Neural cell (in vitro differentiated cells): ENCODE data around the gene GRIA1. TPM values are rescaled to one million over a fixed set of nuclear protein-coding genes. Genes with fewer than 3 reads are reported as not detected.

Experiments used
- H2AFZ ChIP-seq: fragments of 200-600, 300-800 bp; sonication (generic), shearing (Covaris generic); 2 replicates; pipeline ENCODE4 v1.6.0; 2014; ENCODE audit warnings: low read depth, mild to moderate bottlenecking, antibody characterized with exemption, low read length, moderate library complexity
- H3F3A ChIP-seq: fragments of 200-600 bp; shearing (Covaris generic); 2 replicates; pipeline ENCODE4 v1.6.1; 2016; ENCODE audit warnings: mild to moderate bottlenecking, moderate library complexity, mixed read lengths, antibody characterized with exemption, low read length; ENCODE audit not compliant: insufficient read depth, poor library complexity, severe bottlenecking
- H3K27ac ChIP-seq: fragments of 200-600, 300-800 bp; sonication (generic), shearing (Covaris generic); 2 replicates; pipeline ENCODE4 v1.5.1; 2014; ENCODE audit warnings: mild to moderate bottlenecking, low read length, moderate library complexity
- H3K27me3 ChIP-seq: fragments of 300-800, 200-600 bp; sonication (generic), shearing (Covaris generic); 2 replicates; pipeline ENCODE4 v1.6.0; 2014; ENCODE audit warnings: mild to moderate bottlenecking, low read depth, low read length, moderate library complexity; ENCODE audit not compliant: insufficient read depth
- H3K36me3 ChIP-seq: fragments of 300-800, 200-600 bp; sonication (generic), shearing (Covaris generic); 2 replicates; pipeline ENCODE4 v1.5.1; 2014; ENCODE audit warnings: mild to moderate bottlenecking, antibody characterized with exemption, low read length, moderate library complexity; ENCODE audit not compliant: insufficient read depth
- H3K4me2 ChIP-seq: fragments of 300-800, 200-600 bp; sonication (generic), shearing (Covaris generic); 2 replicates; pipeline ENCODE4 v1.6.0; 2014; ENCODE audit warnings: mild to moderate bottlenecking, low read length
- H3K4me3 ChIP-seq: fragments of 300-800, 200-600 bp; sonication (generic), shearing (Covaris generic); 2 replicates; pipeline ENCODE4 v1.5.1; 2014; ENCODE audit warnings: mild to moderate bottlenecking, low read length, moderate library complexity
- H3K79me2 ChIP-seq: fragments of 200-600 bp; shearing (Covaris generic); replicated peaks from 2 replicates; pipeline ENCODE4 v1.6.0; 2014; ENCODE audit warnings: mild to moderate bottlenecking, low read length, moderate library complexity; ENCODE audit not compliant: insufficient read depth
- H3K9ac ChIP-seq: fragments of 300-800, 200-600 bp; sonication (generic), shearing (Covaris generic); 2 replicates; pipeline ENCODE4 v1.6.1; 2016; ENCODE audit warnings: mild to moderate bottlenecking, low read length, mixed read lengths
- H3K9me2 ChIP-seq: fragments of 200-600 bp; shearing (Covaris generic); 2 replicates; pipeline ENCODE4 v1.6.1; 2016; ENCODE audit warnings: mild to moderate bottlenecking, low read length, mixed read lengths; ENCODE audit not compliant: insufficient read depth
- H3K9me3 ChIP-seq: fragments of 200-600, 300-800 bp; sonication (generic), shearing (Covaris generic); 2 replicates; pipeline ENCODE4 v1.6.1; 2016; ENCODE audit warnings: mild to moderate bottlenecking, mixed run types, low read length, moderate library complexity, mixed read lengths
- H4K20me1 ChIP-seq: fragments of 200-600 bp; shearing (Covaris generic); 2 replicates; pipeline ENCODE4 v1.6.1; 2016; ENCODE audit warnings: mild to moderate bottlenecking, mixed run types; ENCODE audit not compliant: insufficient read depth
- EP300 ChIP-seq: fragments of 450-650 bp; conservative IDR thresholded peaks from 2 replicates; pipeline ENCODE4 v1.6.1; 2014; ENCODE audit warnings: antibody characterized with exemption, mild to moderate bottlenecking, moderate library complexity; ENCODE audit not compliant: poor library complexity, severe bottlenecking
- EZH2 ChIP-seq: fragments of 200-600, 300-800 bp; shearing (Covaris generic), sonication (generic); IDR thresholded peaks from 2 replicates; pipeline ENCODE4 v1.6.1; 2014; ENCODE audit warnings: antibody characterized with exemption, low read length, borderline replicate concordance, mild to moderate bottlenecking; ENCODE audit not compliant: insufficient read depth, poor library complexity, severe bottlenecking
- MXI1 ChIP-seq: fragments of 450-650 bp; conservative IDR thresholded peaks from 2 replicates; pipeline ENCODE4 v1.6.1; 2014; ENCODE audit warnings: antibody characterized with exemption, mild to moderate bottlenecking; ENCODE audit not compliant: poor library complexity, severe bottlenecking
- POLR2AphosphoS5 ChIP-seq: IDR thresholded peaks from 2 replicates; pipeline ENCODE4 v1.6.1; 2012
- RAD21 ChIP-seq: fragments of 450-650 bp; conservative IDR thresholded peaks from 2 replicates; pipeline ENCODE4 v1.6.1; 2014; ENCODE audit warnings: antibody characterized with exemption, mild to moderate bottlenecking, moderate library complexity
- SMC3 ChIP-seq: fragments of 450-650 bp; conservative IDR thresholded peaks from 2 replicates; pipeline ENCODE4 v1.6.1; 2014; ENCODE audit warnings: antibody characterized with exemption, mild to moderate bottlenecking, moderate library complexity; ENCODE audit not compliant: poor library complexity
- TAF1 ChIP-seq: IDR thresholded peaks from 2 replicates; pipeline ENCODE4 v1.6.1; 2012; ENCODE audit warnings: low read depth
- polyA plus RNA-seq: library from polyadenylated mRNA; depleted of rRNA; stranded (reverse); fragments of >200 nt; gene quantifications from 2 replicates; pipeline ENCODE4 v1.2.3, GENCODE V29; 2014
- TF ChIP-seq, protein P1 (sequence below): IDR thresholded peaks from 2 replicates; pipeline ENCODE4 v1.6.1; 2012; ENCODE audit warnings: borderline replicate concordance
- TF ChIP-seq, protein P2 (sequence below): fragments of 450-650 bp; IDR thresholded peaks from 2 replicates; pipeline ENCODE4 v1.5.1; 2014; ENCODE audit warnings: antibody characterized with exemption, mild to moderate bottlenecking, moderate library complexity; ENCODE audit not compliant: poor library complexity, severe bottlenecking

Gene GRIA1
- polyA plus RNA-seq, 1 donor from 2014 or later = 59.6 TPM

DNA sequence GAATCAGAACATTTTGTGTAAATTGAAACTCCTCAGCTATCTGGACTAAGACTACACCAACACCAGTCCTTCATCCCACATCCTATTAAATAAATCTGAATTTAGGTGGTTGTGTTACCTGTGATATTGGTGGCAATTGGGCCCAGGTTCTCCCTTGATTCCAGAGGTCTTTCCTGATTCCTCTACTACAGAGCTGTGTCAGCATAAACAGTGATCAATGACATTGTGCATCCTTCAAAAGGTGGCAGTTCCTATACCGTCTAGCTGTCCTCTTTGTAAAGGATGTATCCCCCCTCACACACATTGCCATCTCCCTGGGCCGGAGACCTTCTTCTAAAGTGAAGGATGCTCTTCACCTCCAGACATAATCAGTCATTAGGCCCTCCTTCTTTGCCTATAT, 309.0 kb downstream of the GRIA1 start:
- Histone ChIP-seq H3K4me2 (peak overlapping the region; percentile 28), H3K9me2 (no peaks in the 10 kb centered on the region), H3K9me3 (no peaks in the 10 kb centered on the region), H3K27me3 (no peaks in the 10 kb centered on the region), H3K4me3 (peak overlapping the region; percentile 32), H3K9ac (peak overlapping the region; percentile 58), H3K27ac (peak overlapping the region; percentile 90), H3K79me2 (no peaks in the 10 kb centered on the region), H2AFZ (peak overlapping the region; percentile 3), H3K36me3 (no peaks in the 10 kb centered on the region), H3F3A (no peaks in the 10 kb centered on the region), H4K20me1 (no peaks in the 10 kb centered on the region)
- TF ChIP-seq EZH2 (no peak), MXI1 (no peak), TAF1 (no peak), EP300 (no peak), RAD21 (no peak), SMC3 (no peak), POLR2AphosphoS5 (no peak)
- TF ChIP-seq, protein P1, sequence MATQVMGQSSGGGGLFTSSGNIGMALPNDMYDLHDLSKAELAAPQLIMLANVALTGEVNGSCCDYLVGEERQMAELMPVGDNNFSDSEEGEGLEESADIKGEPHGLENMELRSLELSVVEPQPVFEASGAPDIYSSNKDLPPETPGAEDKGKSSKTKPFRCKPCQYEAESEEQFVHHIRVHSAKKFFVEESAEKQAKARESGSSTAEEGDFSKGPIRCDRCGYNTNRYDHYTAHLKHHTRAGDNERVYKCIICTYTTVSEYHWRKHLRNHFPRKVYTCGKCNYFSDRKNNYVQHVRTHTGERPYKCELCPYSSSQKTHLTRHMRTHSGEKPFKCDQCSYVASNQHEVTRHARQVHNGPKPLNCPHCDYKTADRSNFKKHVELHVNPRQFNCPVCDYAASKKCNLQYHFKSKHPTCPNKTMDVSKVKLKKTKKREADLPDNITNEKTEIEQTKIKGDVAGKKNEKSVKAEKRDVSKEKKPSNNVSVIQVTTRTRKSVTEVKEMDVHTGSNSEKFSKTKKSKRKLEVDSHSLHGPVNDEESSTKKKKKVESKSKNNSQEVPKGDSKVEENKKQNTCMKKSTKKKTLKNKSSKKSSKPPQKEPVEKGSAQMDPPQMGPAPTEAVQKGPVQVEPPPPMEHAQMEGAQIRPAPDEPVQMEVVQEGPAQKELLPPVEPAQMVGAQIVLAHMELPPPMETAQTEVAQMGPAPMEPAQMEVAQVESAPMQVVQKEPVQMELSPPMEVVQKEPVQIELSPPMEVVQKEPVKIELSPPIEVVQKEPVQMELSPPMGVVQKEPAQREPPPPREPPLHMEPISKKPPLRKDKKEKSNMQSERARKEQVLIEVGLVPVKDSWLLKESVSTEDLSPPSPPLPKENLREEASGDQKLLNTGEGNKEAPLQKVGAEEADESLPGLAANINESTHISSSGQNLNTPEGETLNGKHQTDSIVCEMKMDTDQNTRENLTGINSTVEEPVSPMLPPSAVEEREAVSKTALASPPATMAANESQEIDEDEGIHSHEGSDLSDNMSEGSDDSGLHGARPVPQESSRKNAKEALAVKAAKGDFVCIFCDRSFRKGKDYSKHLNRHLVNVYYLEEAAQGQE = no peak
- TF ChIP-seq, protein P2, sequence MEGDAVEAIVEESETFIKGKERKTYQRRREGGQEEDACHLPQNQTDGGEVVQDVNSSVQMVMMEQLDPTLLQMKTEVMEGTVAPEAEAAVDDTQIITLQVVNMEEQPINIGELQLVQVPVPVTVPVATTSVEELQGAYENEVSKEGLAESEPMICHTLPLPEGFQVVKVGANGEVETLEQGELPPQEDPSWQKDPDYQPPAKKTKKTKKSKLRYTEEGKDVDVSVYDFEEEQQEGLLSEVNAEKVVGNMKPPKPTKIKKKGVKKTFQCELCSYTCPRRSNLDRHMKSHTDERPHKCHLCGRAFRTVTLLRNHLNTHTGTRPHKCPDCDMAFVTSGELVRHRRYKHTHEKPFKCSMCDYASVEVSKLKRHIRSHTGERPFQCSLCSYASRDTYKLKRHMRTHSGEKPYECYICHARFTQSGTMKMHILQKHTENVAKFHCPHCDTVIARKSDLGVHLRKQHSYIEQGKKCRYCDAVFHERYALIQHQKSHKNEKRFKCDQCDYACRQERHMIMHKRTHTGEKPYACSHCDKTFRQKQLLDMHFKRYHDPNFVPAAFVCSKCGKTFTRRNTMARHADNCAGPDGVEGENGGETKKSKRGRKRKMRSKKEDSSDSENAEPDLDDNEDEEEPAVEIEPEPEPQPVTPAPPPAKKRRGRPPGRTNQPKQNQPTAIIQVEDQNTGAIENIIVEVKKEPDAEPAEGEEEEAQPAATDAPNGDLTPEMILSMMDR = no peak

DNA sequence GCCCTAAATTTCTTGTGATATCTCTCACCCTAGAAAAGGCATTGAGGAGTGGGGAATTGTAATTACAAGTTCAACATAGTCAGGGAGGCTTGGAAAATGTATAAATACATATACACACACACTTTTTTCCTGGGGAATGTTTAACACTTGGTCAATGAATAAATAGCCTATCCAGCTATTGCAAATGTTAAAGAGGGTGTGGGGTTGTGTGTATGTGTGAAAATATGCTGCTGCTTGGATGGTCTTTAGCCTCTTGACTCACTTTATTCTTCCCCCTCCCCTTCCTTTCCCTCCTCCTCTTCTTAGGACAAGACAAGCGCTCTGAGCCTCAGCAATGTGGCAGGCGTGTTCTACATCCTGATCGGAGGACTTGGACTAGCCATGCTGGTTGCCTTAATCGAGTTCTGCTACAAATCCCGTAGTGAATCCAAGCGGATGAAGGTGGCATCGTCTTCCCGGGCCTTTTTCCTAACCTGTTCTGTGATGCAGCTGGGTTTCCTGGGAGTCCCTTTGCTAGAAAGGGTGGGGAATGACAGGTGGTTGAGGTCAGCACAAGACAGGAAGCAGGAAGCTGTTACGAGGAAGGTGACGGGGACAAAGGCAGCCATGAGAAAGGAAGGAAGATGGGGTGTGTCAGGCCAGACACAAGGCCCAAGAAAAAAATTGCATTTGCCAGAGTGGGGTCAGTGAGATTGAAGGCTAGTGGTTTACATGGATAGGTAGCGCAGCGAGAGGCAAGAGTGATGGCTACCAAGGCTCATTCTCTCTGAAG, 311.8 kb downstream of the GRIA1 start:
- TF ChIP-seq MXI1 (no peak), EZH2 (no peak), SMC3 (no peak), POLR2AphosphoS5 (no peak), EP300 (no peak), TAF1 (no peak), RAD21 (no peak)
- TF ChIP-seq, protein P2 = no peak
- TF ChIP-seq, protein P1 = no peak
- H2AFZ ChIP-seq = no peak overlapping the region
- peaks cover 6% of the 10 kb centered on the region for H3K36me3 ChIP-seq
- no peak overlapping the region for H3K4me2 ChIP-seq
- H4K20me1 ChIP-seq = no peaks in the 10 kb centered on the region
- H3K27ac ChIP-seq = no peak overlapping the region
- H3K9me3 ChIP-seq = no peaks in the 10 kb centered on the region
- H3K4me3 ChIP-seq = no peak overlapping the region
- H3K9ac ChIP-seq = no peak overlapping the region
- no peaks in the 10 kb centered on the region for H3K9me2 ChIP-seq
- H3F3A ChIP-seq = no peaks in the 10 kb centered on the region
- H3K79me2 ChIP-seq = no peaks in the 10 kb centered on the region
- H3K27me3 ChIP-seq = no peaks in the 10 kb centered on the region
